Measurements from ENCODE around the gene ZW10. TPM values are rescaled to one million over a fixed set of nuclear protein-coding genes. Genes with fewer than 3 reads are reported as not detected.
"Not testable (repeated sequence)": the region's sequence is repeated elsewhere in the genome, so short reads cannot be mapped to it uniquely, and the experiment has no call there.

ZW10 gene
- total RNA-seq, 1 experiment from 2014 or later: 17.3 TPM

DNA sequence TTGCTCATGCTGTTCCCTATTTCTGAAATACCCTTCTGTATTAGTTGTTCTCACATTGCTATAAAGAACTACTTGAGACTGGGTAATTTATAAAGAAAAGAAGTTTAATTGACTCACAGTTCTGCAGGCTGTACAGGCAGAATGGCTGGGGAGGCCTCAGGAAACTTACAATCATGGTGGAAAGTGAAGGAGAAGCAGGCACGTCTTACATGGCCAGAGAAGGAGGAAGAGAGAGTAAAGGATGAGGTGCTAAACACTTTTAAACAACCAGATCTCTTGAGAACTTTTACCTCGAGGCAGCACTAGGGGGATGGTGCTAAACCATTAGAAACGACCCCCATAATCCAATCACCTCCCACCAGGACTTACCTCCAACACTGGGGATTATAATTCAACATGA is 53.0 kb downstream of the ZW10 start:
- DNase-seq (ENCODE audit: low read depth, low spot score); in situ Hi-C loops (cut with HindIII; ENCODE audit: low pct_unique_long_range_greater_than_20kb, low sequenced_read_pairs): not testable (repeated sequence)

DNA sequence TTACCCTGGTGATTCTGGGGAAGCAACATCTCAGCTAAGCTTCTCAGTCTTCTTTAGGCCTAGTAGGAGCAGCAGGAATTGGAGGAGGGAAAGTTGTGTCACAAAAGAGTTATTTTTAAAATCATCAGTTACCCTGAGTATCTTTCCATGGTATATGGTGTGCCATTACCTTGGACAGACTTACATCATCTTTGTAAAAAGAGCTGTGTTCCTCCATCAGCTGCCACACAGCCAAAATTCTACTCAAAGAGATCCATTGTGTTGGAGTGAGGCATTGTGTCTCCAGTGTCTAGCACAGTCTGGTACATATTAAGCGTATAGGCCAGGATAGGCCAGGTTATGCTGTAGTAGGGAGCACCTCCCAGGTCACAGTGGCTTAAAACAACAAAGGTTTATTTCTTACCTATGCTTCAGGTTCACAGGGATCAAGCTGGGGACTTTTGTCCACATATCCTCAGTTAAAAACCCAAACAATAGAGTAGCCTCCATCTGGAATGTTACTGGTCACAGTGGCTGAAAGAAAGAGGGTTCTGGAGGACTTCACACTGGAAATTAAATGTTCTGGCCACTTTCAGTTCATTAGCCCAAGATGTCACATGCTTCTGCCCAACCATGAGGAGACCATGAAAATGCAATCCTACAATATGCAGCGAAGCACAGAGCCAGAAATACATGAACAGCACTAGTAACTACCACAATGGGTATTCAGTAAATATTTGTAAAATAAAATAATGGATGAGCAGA is 57.4 kb downstream of the ZW10 start:
- in situ Hi-C loops (cut with HindIII; ENCODE audit: low pct_unique_long_range_greater_than_20kb, low sequenced_read_pairs): no loop called here
- DNase-seq (ENCODE audit: low read depth, low spot score): no peak

GRCh38 chr11:113715273-113715672 is 58.2 kb downstream of the ZW10 start:
- in situ Hi-C loops (cut with HindIII; ENCODE audit: low pct_unique_long_range_greater_than_20kb, low sequenced_read_pairs): no loop called here
- DNase-seq (ENCODE audit: low read depth, low spot score): no peak

GRCh38 chr11:113710989-113711388 is 62.5 kb downstream of the ZW10 start:
- in situ Hi-C loops (cut with HindIII; ENCODE audit: low pct_unique_long_range_greater_than_20kb, low sequenced_read_pairs): no loop called here
- DNase-seq (ENCODE audit: low read depth, low spot score): no peak

DNA sequence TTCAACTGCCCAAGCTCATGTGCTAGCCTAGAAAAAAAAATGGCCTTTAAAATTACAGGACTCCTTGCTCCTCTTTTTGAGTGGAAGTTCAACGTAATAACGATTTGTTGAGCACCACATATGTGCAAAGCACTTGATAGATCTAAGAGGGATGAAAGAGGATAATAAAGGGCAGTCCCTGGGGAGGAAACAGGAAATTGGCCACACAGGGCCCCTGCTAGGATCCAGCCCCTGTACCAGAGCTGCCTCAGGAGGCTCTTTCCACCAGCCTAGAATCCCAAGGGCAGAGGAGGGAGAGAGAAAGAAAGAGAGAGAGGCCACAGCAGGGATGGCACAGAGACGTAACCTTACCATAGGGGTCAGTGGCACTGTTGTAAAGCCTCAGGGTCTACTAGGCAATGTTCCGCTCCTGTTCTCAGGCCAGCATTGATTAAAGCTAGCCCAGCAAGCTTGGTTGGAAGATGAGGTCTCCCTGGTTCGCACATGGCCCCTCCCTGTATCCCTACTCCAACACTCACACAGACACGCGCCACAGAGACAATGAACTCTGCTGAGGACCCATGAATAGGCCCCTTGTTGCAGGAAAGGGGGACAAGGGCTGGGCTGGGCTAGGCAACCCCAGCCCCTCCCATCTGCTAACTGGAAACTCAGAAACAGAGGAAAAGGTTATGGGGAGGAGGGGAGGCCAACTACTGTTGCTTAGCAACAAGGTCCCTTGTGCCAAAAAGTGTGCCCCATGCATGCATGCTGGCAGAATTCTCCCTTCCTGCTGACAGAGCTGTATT is 67.4 kb downstream of the ZW10 start, which contains the start of gene TMPRSS5:
TMPRSS5 (minus strand) TSS at position 438 of the 785 bp plus-strand sequence; CDS start at position 354, 84 bp downstream.
- DNase-seq (ENCODE audit: low read depth, low spot score): peak; percentile 84
- in situ Hi-C loops (cut with HindIII; ENCODE audit: low pct_unique_long_range_greater_than_20kb, low sequenced_read_pairs): no loop called here

- DNase-seq (ENCODE audit: low read depth, low spot score); in situ Hi-C loops (cut with HindIII; ENCODE audit: low pct_unique_long_range_greater_than_20kb, low sequenced_read_pairs): not testable (repeated sequence)
Observed at GRCh38 chr11:113703551-113703950, 69.9 kb downstream of the ZW10 start.

DNA sequence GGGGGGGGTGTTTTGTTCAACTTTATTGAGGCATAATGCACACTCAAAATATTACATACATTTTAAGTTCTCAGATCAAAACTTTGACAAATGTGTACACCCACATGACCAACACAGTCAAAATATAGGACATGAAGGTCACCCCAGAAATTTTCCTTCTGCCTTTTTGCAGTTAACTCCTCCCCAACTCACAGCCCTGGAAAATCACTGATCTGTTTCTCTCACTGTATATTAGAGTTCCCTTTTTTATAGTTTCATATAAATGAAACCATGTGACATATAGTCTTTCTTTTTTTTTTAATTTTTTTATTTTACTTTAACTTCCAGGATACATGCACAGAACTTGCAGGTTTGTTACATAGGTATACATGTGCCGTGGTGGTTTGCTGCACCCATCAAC is 72.0 kb downstream of the ZW10 start:
- in situ Hi-C loops (cut with HindIII; ENCODE audit: low pct_unique_long_range_greater_than_20kb, low sequenced_read_pairs): no loop called here
- no peak for DNase-seq (ENCODE audit: low read depth, low spot score)

DNA sequence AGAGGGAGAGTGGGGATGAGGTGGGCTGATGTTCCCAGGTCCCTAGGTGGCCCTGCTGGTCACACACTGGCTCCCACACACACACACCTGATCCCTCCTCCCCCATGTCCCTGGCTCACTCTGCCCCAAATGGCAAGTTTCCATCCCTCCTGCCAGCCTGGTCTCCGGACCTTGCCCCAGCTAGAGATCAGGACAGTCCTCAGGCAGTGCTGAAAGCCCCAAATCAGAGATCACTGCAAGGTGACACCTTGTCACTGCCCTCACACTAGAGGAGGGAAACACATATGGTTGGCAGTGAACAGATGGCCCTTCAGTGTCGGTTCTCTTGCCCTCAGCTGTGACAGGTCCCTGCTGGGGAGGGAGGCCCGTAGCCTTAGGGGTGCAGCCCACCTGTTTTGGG is 75.0 kb downstream of the ZW10 start:
- DNase-seq (ENCODE audit: low read depth, low spot score): no peak
- in situ Hi-C loops (cut with HindIII; ENCODE audit: low pct_unique_long_range_greater_than_20kb, low sequenced_read_pairs): no loop called here

DNA sequence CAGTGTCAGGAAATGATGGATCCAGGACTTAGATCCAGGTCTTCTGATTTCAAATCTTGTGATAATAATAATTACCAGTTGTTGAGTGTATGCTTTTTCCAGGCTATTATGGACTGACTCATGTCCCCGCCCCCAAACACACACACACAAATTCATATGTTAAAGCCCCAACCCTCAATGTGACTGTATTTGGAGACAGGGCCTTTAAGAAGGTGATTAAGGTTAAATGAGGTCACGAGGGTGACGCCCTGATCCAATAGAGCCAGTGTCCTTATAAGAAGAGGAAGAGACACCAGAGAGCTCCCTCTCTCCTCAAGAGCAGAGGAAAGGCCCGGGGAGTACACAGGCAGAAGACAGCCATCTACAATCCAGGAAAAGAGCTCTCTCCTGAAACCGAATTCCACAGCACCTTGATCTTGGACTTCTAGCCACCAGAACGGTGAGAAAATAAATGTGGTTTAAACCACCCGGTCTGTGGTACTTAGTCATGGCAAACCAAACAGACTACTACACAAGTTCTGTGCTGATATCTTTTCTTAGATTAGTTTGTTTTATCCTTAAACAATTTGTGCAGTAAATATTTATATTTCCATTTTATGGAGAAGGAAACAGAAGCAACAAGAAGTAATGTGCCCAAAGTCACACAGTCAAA is 75.6 kb downstream of the ZW10 start:
- in situ Hi-C loops (cut with HindIII; ENCODE audit: low pct_unique_long_range_greater_than_20kb, low sequenced_read_pairs): no loop called here
- no peak for DNase-seq (ENCODE audit: low read depth, low spot score)

- in situ Hi-C loops (cut with HindIII; ENCODE audit: low pct_unique_long_range_greater_than_20kb, low sequenced_read_pairs): no loop called here
- DNase-seq (ENCODE audit: low read depth, low spot score): no peak
Observed at GRCh38 chr11:113697111-113697510, 76.4 kb downstream of the ZW10 start.

GRCh38 chr11:113695207-113695606 is 78.3 kb downstream of the ZW10 start:
- no peak for DNase-seq (ENCODE audit: low read depth, low spot score)
- in situ Hi-C loops (cut with HindIII; ENCODE audit: low pct_unique_long_range_greater_than_20kb, low sequenced_read_pairs): no loop called here

DNA sequence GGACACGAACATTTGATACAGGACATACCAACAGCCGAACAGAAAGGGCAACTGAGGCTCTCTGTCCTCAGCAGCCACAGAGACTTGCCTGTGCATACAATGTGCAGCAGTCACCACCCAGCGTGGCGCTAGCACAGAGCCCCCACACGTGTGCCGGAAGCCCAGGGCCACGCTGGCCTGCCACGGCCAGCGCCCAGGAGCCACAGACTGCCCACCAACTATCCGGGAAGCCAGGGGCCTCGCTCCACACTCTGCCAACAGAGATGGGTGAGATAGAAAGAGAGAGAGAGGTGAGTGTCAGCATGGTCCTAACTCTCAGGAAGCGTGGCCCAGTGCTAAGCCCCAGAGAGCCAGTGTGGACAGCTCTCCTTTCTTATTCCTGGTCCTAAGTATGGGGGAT is 79.1 kb downstream of the ZW10 start:
- in situ Hi-C loops (cut with HindIII; ENCODE audit: low pct_unique_long_range_greater_than_20kb, low sequenced_read_pairs): no loop called here
- no peak for DNase-seq (ENCODE audit: low read depth, low spot score)

DNA sequence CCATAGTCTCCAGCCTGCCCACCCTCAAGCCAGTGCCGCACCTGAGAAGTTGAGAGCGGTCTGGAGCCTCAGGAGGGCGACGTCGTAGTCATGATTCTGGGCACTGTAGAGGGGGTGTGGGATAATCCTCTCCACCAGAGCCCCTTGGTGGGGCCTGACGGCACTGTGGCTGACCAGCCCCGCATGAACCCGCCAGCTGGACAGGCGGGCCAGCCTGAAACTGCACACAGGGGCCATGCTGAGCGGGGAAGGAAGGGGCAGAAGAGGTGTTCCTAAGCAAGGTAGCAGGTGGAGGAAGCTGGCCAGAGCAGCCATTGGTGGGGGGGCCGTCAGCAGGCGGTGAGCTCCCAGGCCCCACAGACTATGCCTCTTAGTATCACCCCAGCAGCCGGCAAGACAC is 80.5 kb downstream of the ZW10 start:
- in situ Hi-C loops (cut with HindIII; ENCODE audit: low pct_unique_long_range_greater_than_20kb, low sequenced_read_pairs): no loop called here
- DNase-seq (ENCODE audit: low read depth, low spot score): no peak

DNA sequence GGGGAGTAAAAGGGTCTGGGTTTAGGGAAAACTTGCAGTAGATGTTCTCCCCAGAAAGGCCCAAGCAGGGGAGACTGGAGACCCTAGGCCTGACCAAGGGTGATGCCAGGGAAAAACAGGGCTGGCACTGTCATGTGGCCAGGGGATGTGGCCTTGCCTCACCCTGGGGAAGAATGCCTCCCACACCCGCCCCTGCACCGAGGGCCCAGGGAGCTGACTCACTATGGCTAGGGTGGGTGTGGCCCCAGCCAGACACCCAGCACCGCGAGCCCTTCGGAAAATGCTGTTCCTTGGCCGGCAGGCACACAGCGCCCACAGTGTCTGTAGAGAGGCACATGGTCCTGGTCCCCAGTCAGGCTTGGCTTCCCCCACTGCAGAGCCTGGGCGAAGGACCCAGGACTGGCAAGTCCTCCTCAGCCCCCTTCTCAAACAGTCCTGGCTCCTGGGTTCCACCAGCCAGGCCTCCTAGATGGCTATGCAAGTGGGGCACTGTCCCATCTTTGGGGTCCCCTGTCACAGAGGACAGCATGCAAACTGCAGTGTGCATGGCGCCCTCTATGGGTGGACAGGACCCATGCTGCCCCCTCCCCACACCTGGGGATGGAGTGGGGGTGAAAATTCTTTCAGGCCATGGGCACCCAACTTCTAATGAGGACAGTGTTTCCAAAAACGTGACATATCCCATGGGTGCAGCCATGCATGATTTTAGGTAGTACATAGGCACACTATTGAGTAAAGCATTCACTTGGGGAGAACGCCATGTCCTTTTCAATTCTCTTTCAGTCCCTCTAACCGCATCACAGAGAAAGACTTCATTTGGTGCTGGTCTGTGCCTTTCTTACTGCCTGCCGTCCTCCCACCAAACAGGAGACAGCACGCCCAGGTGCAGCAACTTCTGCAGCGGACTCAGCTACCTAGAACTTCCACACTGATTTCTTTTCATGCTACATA is 82.6 kb downstream of the ZW10 start:
- in situ Hi-C loops (cut with HindIII; ENCODE audit: low pct_unique_long_range_greater_than_20kb, low sequenced_read_pairs): no loop called here
- peak; percentile 28 for DNase-seq (ENCODE audit: low read depth, low spot score)

DNA sequence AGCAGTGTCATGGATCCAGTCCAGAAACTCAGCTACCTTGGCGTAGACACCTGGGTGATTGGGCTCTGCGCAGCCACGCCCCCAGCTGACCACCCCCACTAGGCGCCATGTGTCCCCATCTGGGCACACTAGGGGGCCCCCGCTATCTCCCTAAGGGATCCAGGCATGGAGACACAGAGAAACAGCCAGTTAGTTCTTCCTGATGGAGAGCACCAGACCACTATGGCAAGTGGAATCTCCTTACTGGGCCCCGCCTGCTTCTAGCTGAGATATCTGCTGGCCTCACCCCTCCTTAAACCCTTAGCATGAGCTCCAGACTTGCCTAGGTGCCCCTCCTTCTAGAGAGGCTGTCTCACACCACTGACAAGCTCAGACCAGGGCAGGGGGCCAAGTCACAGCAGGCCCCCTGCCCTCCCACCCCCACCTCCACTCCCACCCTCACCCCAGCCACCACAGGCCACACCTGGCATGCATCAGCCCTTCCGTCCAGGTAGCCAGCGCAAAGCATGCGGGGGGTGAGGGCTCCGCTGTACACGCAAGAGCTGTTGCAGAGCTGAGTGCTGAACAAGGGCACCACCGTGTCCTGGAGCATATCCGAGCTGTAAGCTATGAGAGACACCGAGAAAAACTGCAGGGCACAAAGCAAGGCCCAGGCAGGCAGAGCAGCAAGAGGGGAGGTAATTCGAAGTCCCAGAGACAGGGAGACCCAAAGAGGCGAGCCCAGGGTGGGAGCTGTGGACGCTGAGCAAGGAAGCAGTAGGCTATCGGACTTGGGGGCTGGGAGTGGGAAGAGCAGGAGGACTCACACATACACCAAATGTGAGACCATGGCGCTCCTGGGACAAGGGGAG is 83.5 kb downstream of the ZW10 start:
- DNase-seq (ENCODE audit: low read depth, low spot score): no peak
- in situ Hi-C loops (cut with HindIII; ENCODE audit: low pct_unique_long_range_greater_than_20kb, low sequenced_read_pairs): no loop called here

DNA sequence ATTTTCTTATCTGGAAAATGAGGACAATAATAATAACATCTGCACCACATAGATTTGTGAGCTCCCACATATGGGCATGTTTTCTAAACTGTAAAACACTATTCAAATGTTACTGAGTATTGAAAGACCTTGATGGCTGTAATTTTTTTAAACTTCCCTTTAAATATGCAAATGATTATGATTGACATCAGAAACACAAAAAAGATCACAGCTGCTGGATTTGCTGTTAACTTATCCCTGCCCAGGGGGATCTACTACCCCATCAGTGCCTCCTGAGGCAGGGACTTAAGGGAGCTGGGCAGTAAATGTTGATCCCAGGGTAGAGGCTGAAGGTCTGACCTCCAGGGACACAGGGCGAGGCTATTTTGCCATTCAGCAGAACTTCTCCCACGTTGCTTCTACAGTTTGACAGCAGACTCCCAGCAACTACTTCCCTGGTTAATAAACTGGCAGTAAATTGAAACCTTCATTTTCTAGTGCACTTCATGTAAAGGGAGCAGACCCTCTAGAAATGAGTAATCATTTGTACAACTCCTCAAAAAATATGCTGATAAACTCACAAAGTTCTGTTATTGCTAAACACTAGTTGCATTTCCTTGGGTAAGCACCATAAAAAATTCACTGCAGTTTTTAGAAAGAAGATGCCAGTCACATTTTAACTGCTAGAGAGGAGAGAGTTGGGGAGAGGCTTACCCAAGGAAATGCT is 87.7 kb downstream of the ZW10 start:
- in situ Hi-C loops (cut with HindIII; ENCODE audit: low pct_unique_long_range_greater_than_20kb, low sequenced_read_pairs): no loop called here
- DNase-seq (ENCODE audit: low read depth, low spot score): no peak

All from SK-MEL-5 (cell line).